HCT116 (cell line): ENCODE measurements around the gene POC1A. TPM values are rescaled to one million over a fixed set of nuclear protein-coding genes. Genes with fewer than 3 reads are reported as not detected.

Experiments used
- ATAC-seq: fragments of 200-7000 bp; cut with Tn5 transposase; 2 replicates; pipeline ENCODE4 v1.9.1; 2020; ENCODE audit warnings: mild to moderate bottlenecking, moderate library complexity
- BruUV-seq: library from RNA; stranded (reverse); fragments of 400-500 nt; replicated peaks from 2 replicates; lab custom pipeline; 2021; lab: Mats Ljungman, UMichigan
- CTCF ChIA-PET: fragments of 300-600 bp; sonication (Branson Sonifier 250); formaldehyde crosslinking; loops from one replicate; lab custom pipeline; 2021; ENCODE audit warnings: antibody characterized with exemption; lab: Charles Lee
- POLR2A ChIA-PET: fragments of 300-600, 350-600 bp; sonication (Branson Sonifier 250); formaldehyde crosslinking; loops from one replicate; lab custom pipeline; 2021; ENCODE audit warnings: antibody characterized with exemption; lab: Charles Lee
- RAD21 ChIA-PET, 2 experiments: fragments of 300-600 bp; sonication (Branson Sonifier 250); formaldehyde crosslinking; loops; one replicate each; lab custom pipeline; 2023; ENCODE audit warnings: low total read pairs in 2 of 2; ENCODE audit not compliant: uncharacterized antibody in 2 of 2, unreplicated experiment in 2 of 2, low non-redundant PET in 1 of 2; lab: Charles Lee
- DNase-seq: peaks from one replicate; pipeline ENCODE4 v3.0.0-alpha.2; 2010; ENCODE audit warnings: low read depth, low spot score
- H2AFZ ChIP-seq: fragments of 200-600 bp; shearing (Covaris generic), sonication (generic); 2 replicates; pipeline ENCODE4 v1.6.1; 2017; ENCODE audit warnings: low read depth, mixed run types, mixed read lengths, antibody characterized with exemption, low read length; ENCODE audit not compliant: poor library complexity, severe bottlenecking
- H3K27ac ChIP-seq: 2 replicates; pipeline ENCODE4 v1.5.1; 2012; ENCODE audit warnings: low read depth, low read length
- H3K27me3 ChIP-seq: fragments of 200-600 bp; sonication (generic); 2 replicates; pipeline ENCODE4 v1.6.1; 2016; ENCODE audit warnings: mixed run types, low read length, mixed read lengths; ENCODE audit not compliant: insufficient read depth
- H3K36me3 ChIP-seq, 2 experiments: fragments of 200-500 bp in 1 of 2; fragments of 200-600 bp in 1 of 2; sonication (Bioruptor generic) in 1 of 2; sonication (generic) in 1 of 2; 2 replicates each; pipeline versions ENCODE4 v1.5.1 to v1.6.1; 2014 to 2016; ENCODE audit warnings: low read length in 2 of 2, inconsistent platforms in 1 of 2, mixed read lengths in 1 of 2, mixed run types in 1 of 2; ENCODE audit not compliant: insufficient read depth in 2 of 2, control insufficient read depth in 1 of 2
- H3K4me1 ChIP-seq, 2 experiments: fragments of 200-600 bp in 1 of 2; sonication (generic) in 1 of 2; 2 replicates each; pipeline versions ENCODE4 v1.5.1 to v1.6.1; 2012 to 2017; ENCODE audit warnings: low read length in 2 of 2, inconsistent platforms in 1 of 2, mild to moderate bottlenecking in 1 of 2, mixed read lengths in 1 of 2, mixed run types in 1 of 2, moderate library complexity in 1 of 2; ENCODE audit not compliant: insufficient read depth in 2 of 2, control insufficient read depth in 1 of 2
- H3K4me2 ChIP-seq: fragments of 200-600 bp; sonication (generic); 2 replicates; pipeline ENCODE4 v1.6.1; 2017; ENCODE audit warnings: mixed run types, low read length, mixed read lengths
- H3K4me3 ChIP-seq, 2 experiments: fragments of 200-600 bp in 1 of 2; sonication (generic) in 1 of 2; replicated peaks in 1 of 2; 2 replicates each; pipeline ENCODE4 v1.5.1; 2011 to 2016; ENCODE audit warnings: low read length in 2 of 2, control low read depth in 1 of 2, low read depth in 1 of 2, mild to moderate bottlenecking in 1 of 2, mixed read lengths in 1 of 2, mixed run types in 1 of 2
- H3K79me2 ChIP-seq: fragments of 200-600 bp; sonication (generic); 2 replicates; pipeline ENCODE4 v1.6.1; 2017; ENCODE audit warnings: mild to moderate bottlenecking, mixed run types, low read length, moderate library complexity, mixed read lengths; ENCODE audit not compliant: insufficient read depth
- H3K9ac ChIP-seq: fragments of 200-600 bp; sonication (generic); 2 replicates; pipeline ENCODE4 v1.6.1; 2016; ENCODE audit warnings: low read length, mixed read lengths
- H3K9me2 ChIP-seq: fragments of 200-600 bp; sonication (generic), shearing (Covaris generic); 2 replicates; pipeline ENCODE4 v1.6.1; 2017; ENCODE audit warnings: mixed run types, mild to moderate bottlenecking, moderate library complexity; ENCODE audit not compliant: insufficient read depth
- H3K9me3 ChIP-seq, 2 experiments: fragments of 200-500 bp in 1 of 2; fragments of 200-600 bp in 1 of 2; sonication (Bioruptor generic) in 1 of 2; sonication (generic) in 1 of 2; 2 replicates each; pipeline ENCODE4 v1.6.1; 2014 to 2017; ENCODE audit warnings: low read length in 2 of 2, mixed read lengths in 2 of 2, inconsistent platforms in 1 of 2, low read depth in 1 of 2, mild to moderate bottlenecking in 1 of 2, mixed run types in 1 of 2, moderate library complexity in 1 of 2; ENCODE audit not compliant: control insufficient read depth in 1 of 2, insufficient read depth in 1 of 2
- H4K20me1 ChIP-seq: fragments of 200-600 bp; sonication (generic), shearing (Covaris generic); 2 replicates; pipeline ENCODE4 v1.6.1; 2017; ENCODE audit warnings: mixed run types, mild to moderate bottlenecking, moderate library complexity; ENCODE audit not compliant: insufficient read depth
- ATF3 ChIP-seq: IDR thresholded peaks from 2 replicates; pipeline ENCODE4 v1.6.1; 2012
- CBX3 ChIP-seq: IDR thresholded peaks from 2 replicates; pipeline ENCODE4 v1.6.1; 2012; ENCODE audit warnings: low read depth
- CTCF ChIP-seq, 3 experiments: fragments of 200-600 bp in 1 of 3; sonication (generic) in 1 of 3; IDR thresholded peaks in 2 of 3; conservative IDR thresholded peaks in 1 of 3; 2 replicates each; pipeline ENCODE4 v1.5.1; 2012 to 2017; ENCODE audit warnings: low read depth in 2 of 3, low read length in 2 of 3, antibody characterized with exemption in 1 of 3, borderline replicate concordance in 1 of 3, control low read depth in 1 of 3, mild to moderate bottlenecking in 1 of 3, mixed read lengths in 1 of 3, mixed run types in 1 of 3, moderate library complexity in 1 of 3; ENCODE audit not compliant: insufficient read depth in 1 of 3
- FOSL1 ChIP-seq: IDR thresholded peaks from 2 replicates; pipeline ENCODE4 v1.6.1; 2012; ENCODE audit warnings: low read depth
- JUND ChIP-seq: IDR thresholded peaks from 2 replicates; pipeline ENCODE4 v1.6.1; 2012
- MAX ChIP-seq: IDR thresholded peaks from 2 replicates; pipeline ENCODE4 v1.6.1; 2012
- POLR2A ChIP-seq: IDR thresholded peaks from 2 replicates; pipeline ENCODE4 v1.7.0; 2011; ENCODE audit warnings: borderline replicate concordance; ENCODE audit not compliant: insufficient read depth, insufficient read length; ENCODE audit errors: extremely low read depth
- POLR2AphosphoS5 ChIP-seq: IDR thresholded peaks from 2 replicates; pipeline ENCODE4 v1.6.1; 2011; ENCODE audit warnings: mild to moderate bottlenecking, low read depth, low read length, moderate library complexity
- RAD21 ChIP-seq: IDR thresholded peaks from 2 replicates; pipeline ENCODE4 v1.6.1; 2012; ENCODE audit warnings: low read depth, mild to moderate bottlenecking
- SP1 ChIP-seq: IDR thresholded peaks from 2 replicates; pipeline ENCODE4 v1.6.1; 2012; ENCODE audit warnings: low read depth
- TCF7L2 ChIP-seq: IDR thresholded peaks from 2 replicates; pipeline ENCODE4 v1.7.0; 2011; ENCODE audit warnings: borderline replicate concordance, inconsistent platforms; ENCODE audit not compliant: insufficient read depth, insufficient read length; ENCODE audit errors: extremely low read depth
- ZBTB33 ChIP-seq: IDR thresholded peaks from 2 replicates; pipeline ENCODE4 v1.6.1; 2011; ENCODE audit warnings: mild to moderate bottlenecking, low read length, moderate library complexity; ENCODE audit not compliant: insufficient replicate concordance; ENCODE audit errors: extremely low read depth
- ZFX ChIP-seq: fragments of 450-650 bp; IDR thresholded peaks from 2 replicates; pipeline ENCODE4 v1.6.1; 2017
- intact Hi-C: fragments of 100-400 bp; cut with micrococcal nuclease; formaldehyde crosslinking; loops from 2 replicates; pipeline ENCODE4 v1.10.0; 2022
- total RNA-seq: library from RNA; stranded (reverse); gene quantifications from one replicate; pipeline ENCODE4 v1.2.1, GENCODE V29; 2021; ENCODE audit not compliant: unreplicated experiment

POC1A gene
- total RNA-seq, 1 experiment from 2014 or later = 34.0 TPM

GRCh38 chr3:52177701-52178042, 23.4 kb upstream of the POC1A start:
- Histone ChIP-seq H3K79me2 (no peaks in the 10 kb centered on the region), H3K27me3 (no peaks in the 10 kb centered on the region), H3K9ac (no peak overlapping the region), H3K4me1 (no peaks in the 10 kb centered on the region), H3K9me3 (no peaks in the 10 kb centered on the region), H4K20me1 (no peaks in the 10 kb centered on the region), H3K36me3 (no peaks in the 10 kb centered on the region), H3K4me2 (no peak overlapping the region), H3K4me3 (no peak overlapping the region), H2AFZ (no peak overlapping the region), H3K27ac (no peak overlapping the region), H3K9me2 (no peaks in the 10 kb centered on the region)
- BruUV-seq = no TSS peak
- POLR2A ChIA-PET = no interaction called here
- TF ChIP-seq ZBTB33 (no peak), ATF3 (no peak), RAD21 (no peak), ZFX (no peak), POLR2AphosphoS5 (no peak)
- RAD21 ChIA-PET = no interaction called here
- DNase-seq (no peak), ATAC-seq (no peak)
- intact Hi-C loops = no loop called here
- CTCF ChIA-PET = no interaction called here

- DNase-seq (no peak), ATAC-seq (no peak)
- POLR2A ChIA-PET = no interaction called here
- H2AFZ ChIP-seq = no peak overlapping the region
- no TSS peak for BruUV-seq
- H3K36me3 ChIP-seq = no peaks in the 10 kb centered on the region
- H3K27me3 ChIP-seq = no peaks in the 10 kb centered on the region
- 0 out of 4 replicates have a peak, but pooled peaks cover 0 to under 1% of the 10 kb centered on the region in 2 experiments for H3K4me1 ChIP-seq
- CTCF ChIA-PET = no interaction called here
- H3K9ac ChIP-seq = no peak overlapping the region
- H4K20me1 ChIP-seq = no peaks in the 10 kb centered on the region
- no peak overlapping the region for H3K27ac ChIP-seq
- RAD21 ChIA-PET = no interaction called here
- H3K9me2 ChIP-seq = no peaks in the 10 kb centered on the region
- H3K79me2 ChIP-seq = no peaks in the 10 kb centered on the region
- intact Hi-C loops = no loop called here
- no peaks in the 10 kb centered on the region for H3K9me3 ChIP-seq
- no peak overlapping the region for H3K4me2 ChIP-seq
- no peak overlapping the region for H3K4me3 ChIP-seq
- no peak for TF ChIP-seq SP1
- no peak for TF ChIP-seq POLR2A
- no peak for TF ChIP-seq CTCF (IDR thresholded peaks at IDR 0.05 in 2 of 3, conservative IDR thresholded peaks at IDR 0.05 in 1 of 3; ENCODE audit: borderline replicate concordance in 1 of 3, insufficient read depth in 1 of 3, low read depth in 2 of 3, low read length in 2 of 3)
- TF ChIP-seq JUND = no peak
- no peak for TF ChIP-seq FOSL1
- TF ChIP-seq TCF7L2 = no peak
- TF ChIP-seq ATF3 = no peak
- no peak for TF ChIP-seq CBX3
- TF ChIP-seq ZFX = no peak
- no peak for TF ChIP-seq MAX
Observed at GRCh38 chr3:52176951-52177700, 22.9 kb upstream of the POC1A start.
